DOHH2 (cell line): ENCODE data around the gene HELZ.

Experiments
- EZH2phosphoT487 ChIP-seq: fragments of 200-600 bp; sonication (generic); IDR thresholded peaks from 2 replicates; pipeline ENCODE4 v1.6.1; 2017; ENCODE audit warnings: borderline replicate concordance, mild to moderate bottlenecking, antibody characterized with exemption, low read length, moderate library complexity, mixed read lengths
- TF ChIP-seq, protein P1 (sequence below): fragments of 200-600 bp; sonication (generic); IDR thresholded peaks from one replicate; pipeline ENCODE4 v1.5.1; 2014; ENCODE audit warnings: antibody characterized with exemption, mild to moderate bottlenecking, low read depth, low read length; ENCODE audit not compliant: poor library complexity, severe bottlenecking

DNA sequence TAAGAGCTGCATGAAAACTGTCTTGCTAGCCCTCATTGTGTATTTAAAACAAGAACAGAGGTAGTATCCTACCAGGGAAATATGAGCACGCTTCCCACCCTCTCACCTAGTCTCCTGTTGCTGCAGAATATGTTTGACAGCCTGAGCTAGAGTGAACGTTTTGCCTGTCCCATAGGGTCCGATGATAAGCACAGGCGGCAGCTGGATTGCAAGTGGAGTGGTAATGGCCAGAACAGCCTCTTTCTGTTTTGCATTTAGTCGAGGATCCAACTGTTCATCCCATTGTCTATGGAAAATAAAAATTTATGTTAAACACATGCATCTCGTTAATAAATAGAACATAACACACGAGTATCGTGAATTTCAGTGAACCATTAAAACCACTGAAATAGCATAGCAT, 84.2 kb downstream of the HELZ start:
- TF ChIP-seq, protein P1, sequence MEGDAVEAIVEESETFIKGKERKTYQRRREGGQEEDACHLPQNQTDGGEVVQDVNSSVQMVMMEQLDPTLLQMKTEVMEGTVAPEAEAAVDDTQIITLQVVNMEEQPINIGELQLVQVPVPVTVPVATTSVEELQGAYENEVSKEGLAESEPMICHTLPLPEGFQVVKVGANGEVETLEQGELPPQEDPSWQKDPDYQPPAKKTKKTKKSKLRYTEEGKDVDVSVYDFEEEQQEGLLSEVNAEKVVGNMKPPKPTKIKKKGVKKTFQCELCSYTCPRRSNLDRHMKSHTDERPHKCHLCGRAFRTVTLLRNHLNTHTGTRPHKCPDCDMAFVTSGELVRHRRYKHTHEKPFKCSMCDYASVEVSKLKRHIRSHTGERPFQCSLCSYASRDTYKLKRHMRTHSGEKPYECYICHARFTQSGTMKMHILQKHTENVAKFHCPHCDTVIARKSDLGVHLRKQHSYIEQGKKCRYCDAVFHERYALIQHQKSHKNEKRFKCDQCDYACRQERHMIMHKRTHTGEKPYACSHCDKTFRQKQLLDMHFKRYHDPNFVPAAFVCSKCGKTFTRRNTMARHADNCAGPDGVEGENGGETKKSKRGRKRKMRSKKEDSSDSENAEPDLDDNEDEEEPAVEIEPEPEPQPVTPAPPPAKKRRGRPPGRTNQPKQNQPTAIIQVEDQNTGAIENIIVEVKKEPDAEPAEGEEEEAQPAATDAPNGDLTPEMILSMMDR = no peak
- no peak for TF ChIP-seq EZH2phosphoT487
